Measurements from ENCODE around the gene ARHGAP26.
"Not testable (repeated sequence)": the region's sequence is repeated elsewhere in the genome, so short reads cannot be mapped to it uniquely, and the experiment has no call there.

ARHGAP26 gene

DNA sequence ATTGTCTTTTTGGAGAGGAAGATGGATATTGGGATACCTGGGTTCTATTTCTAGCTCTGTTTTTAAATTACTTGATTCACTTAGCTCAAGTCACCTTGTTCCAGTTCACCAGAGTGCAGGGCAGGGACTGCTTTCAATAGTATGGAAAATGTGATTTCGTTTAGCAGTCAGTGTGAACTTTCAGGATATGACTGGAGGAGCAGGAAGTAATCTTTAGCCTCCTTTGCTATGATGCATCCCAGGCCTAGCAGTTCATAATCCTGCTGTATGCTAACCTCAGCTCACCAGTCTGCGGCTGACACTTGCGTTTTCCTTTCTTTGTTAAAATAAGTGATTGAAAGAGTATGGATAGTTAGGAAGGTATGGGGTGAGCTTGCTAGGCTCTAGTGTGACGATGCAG lies 169.7 kb downstream of the ARHGAP26 start:
- no peak for DNase-seq

DNA sequence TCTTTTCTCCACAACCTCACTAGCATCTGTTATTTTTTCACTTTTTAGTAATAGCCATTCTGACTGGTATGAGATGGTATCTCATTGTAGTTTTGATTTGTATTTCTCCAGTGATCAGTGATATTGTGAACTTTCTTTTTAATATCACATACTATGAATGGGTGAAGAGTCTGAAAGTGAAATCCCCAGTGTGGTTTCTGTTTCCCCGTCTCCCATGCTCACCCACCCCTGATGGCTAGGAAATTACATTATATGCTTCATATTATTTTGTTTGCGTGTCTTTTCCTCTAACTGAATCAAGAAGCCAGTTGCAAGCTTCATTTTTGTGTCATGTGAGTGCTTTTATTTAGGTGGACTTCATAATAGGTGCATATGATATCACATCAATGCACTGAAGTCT lies 171.1 kb downstream of the ARHGAP26 start:
- DNase-seq, result no peak

DNA sequence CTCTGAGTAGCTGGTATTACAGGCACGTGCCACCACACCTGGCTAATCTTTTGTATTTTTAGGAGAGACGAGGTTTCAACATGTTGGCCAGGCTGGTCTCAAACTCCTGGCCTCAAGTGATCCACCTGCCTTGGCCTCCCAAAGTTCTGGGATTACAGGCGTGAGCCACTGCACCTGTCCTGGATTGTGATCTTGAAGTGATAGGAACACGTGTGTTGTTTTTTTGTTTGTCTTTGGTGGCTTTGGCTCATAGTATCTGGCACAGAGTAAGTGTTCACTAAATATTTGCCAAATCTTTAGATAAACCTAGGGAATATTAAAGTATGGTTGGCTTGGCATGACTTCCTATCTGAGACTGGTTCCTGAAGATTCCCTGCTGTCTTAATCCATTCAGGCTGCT lies 172.7 kb downstream of the ARHGAP26 start:
- no peak for DNase-seq

DNA sequence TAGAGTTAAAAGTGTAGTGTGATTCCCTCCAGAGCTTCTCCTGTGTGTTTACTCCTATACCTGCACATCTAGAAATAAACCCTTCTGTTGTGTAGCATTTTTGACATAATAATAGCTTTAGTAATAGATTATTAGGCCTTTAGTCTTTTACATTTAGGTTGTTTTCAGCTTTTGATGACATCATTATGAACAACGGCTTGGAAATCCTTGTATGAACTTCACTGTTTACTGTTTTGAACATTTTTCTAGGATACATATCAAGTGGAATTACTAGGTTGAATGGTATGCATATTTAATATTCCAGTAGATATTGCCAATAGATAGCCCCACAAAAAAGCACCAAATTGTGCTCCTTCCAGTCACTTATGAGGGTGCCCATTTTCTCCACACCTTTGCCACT lies 174.0 kb downstream of the ARHGAP26 start:
- no peak for DNase-seq

DNA sequence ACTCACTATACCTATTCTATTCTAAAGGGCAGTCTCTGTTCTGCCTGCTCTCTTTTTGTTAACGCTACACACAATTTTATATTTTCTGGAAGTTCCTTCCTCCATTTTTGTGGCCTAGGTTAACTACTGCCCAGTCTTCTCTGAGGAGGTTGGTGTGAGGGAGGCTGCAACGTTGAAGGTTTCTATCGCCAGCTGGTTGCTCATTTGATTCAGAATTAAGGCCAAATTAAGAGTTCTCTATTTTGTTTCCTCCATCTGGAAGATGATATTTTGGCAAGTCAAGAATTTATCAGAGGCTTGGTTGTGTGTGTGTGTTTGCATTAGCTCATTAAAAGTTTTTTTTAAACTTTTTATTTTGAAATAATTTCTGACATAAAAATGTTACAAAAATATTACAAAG lies 175.1 kb downstream of the ARHGAP26 start:
- DNase-seq, result no peak

DNA sequence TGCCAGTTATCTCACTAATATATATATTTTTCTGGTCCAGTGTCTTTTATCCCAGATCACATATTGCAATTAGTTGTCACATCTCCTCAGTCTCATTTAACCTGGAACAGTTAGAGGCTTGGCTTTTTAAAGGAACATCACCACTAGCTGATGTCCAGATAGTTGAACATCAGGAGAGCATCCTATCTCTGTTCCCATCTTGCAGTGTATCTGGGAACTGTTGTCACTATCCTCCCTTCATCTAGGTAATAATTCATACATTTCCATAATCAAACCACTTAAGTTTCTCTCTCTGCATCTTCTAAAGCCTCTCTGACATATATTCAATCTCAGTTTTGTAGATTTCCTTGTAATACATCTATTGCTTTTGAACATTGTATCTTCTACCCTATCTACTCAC lies 175.7 kb downstream of the ARHGAP26 start:
- no peak for DNase-seq

DNA sequence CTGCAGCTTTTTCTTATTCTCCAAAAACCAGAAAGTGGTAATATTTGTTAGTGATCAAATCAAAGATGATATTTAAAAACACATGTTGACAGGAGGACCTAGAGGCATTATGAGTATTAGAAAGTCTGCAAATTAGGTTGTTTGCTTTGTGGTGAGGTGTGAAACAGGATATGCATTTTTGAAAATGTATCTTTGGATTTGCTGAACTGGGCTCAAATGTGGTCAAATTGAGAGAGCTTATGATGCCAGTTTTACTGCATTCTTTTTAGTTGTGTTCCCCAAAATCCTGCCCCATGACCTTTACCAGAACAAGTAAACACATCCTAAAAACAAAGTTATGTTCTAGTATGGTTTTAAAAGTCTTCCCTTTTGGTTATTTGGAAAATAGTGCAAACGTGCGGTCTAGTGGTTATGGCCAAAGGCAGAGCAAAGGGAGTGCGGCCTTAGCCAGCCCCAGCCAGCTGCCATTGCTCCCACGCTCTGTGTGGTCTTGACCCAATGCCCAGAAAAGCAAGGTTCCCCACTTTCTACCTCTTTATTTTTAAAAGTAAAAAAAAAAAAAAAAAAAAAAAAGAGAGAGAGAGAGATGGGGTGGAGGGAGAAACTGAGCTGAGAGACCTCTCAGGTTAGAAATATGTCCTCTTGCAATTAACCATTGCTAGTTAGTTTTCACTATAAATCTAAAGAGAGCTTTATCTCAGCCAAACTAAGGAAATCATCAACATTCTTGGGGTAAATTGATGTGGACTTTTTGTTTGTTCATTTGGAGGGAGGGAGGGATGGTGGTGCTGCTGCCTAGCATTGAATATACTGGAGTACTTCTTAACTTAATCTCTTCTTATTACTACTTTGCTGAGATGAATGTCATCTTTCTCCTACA lies 176.6 kb downstream of the ARHGAP26 start:
- no peak for DNase-seq

DNA sequence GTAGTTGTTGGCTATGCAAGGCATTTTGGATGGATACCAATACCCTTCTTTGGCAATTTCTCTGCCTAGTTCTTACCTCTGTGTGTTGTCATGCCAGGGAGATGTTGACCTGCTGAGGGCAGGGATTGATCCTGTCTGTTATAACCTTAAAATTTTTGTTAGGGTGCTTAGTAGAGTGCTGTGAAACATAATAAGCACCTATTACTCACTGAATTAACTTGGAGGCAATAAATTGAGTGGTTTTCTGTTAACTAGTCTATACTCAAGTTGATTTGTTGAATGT lies 177.2 kb downstream of the ARHGAP26 start:
- no peak for DNase-seq

DNA sequence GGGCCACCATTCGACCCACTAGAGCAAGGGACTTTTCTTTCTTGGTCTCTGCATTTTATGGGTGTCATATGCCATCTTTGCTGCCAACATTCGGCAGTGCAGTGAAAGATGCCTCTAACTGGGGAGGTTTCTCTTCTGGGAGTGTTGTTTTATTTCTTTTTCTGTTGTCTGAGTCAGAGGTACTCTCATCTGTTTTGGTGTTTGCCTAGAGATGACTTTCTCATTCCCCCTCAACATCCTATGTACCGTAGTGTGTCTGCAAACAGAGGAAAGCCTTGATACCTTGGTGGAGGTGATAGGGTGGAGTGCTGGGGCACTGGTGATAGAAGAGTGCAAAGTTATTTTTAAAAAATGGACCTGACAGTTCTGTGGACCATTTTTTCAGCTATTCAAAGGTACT lies 182.1 kb downstream of the ARHGAP26 start:
- DNase-seq, result no peak

DNA sequence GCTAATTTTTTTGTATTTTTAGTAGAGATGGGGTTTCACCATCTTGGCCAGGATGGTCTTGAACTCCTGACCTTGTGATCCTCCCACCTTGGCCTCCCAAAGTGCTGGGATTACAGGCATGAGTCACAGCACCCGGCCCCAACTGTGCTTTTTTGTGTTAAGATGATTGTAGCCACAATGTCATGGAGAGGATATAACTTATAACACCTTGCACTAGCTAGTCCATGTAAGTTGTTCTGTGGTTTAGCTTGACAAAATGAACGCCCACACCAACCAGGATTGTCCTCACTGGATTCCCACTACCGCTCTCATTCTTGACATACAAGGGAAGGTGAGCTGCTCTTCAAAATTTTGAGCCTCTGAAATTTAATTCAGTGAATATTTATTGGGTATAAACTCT lies 182.7 kb downstream of the ARHGAP26 start:
- DNase-seq, result not testable (repeated sequence)

DNA sequence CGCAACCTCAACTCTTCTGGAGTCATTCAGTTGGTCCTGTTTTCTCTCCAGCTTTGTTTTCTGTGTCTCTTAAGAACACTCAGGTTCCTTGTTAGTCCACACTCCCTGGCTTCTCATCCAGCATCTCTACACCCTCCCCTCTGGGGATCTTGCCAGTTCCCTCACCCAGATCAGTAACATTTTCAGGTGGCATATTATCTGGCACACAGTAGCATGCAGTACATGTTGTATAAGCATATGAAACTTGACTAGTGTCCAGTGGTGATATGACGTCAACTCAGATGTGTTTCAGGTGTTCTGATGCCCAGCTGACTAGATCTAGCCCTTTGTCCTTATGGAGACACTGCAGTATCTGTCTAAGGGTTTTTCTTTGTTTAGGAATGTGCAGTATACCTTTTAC lies 184.3 kb downstream of the ARHGAP26 start:
- no peak for DNase-seq

DNA sequence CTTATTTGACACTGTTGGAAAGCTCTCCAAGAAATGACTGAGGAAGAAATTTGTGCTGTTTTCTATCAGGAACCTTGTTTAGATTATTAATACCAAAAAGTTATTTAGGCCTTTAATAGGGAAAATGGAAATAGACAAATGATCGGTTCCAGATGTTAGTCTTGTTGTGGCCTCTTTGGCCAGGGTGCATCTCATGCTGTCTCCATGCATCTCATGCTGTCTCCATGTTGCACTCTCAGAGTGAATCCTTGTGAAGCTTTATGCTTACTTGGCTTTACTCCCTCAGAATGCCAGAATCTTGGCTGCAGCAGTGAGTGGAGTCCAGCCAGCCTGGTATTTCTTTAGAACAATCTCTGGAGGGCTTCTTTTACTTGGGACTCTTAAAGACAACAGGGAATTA lies 185.5 kb downstream of the ARHGAP26 start:
- DNase-seq, result no peak

DNA sequence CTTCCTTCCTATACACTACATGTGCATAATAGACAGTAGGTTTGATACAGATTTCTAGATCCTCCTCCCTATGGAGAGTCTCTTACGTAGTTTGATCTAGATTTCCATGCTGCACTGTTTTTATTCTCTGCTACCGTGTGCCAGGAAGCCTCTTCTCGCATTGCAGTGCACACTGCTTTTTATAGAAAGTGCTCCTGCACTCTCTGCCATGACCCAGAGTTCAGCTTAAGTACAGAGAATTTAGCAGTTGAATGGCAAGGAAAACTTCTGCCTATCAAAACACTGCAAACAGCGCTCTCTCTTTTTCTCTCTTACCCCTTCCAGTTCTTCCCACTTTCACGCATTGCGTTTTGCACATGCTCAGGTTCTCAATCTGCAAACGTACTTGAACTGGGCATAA lies 187.4 kb downstream of the ARHGAP26 start:
- DNase-seq, result no peak

DNA sequence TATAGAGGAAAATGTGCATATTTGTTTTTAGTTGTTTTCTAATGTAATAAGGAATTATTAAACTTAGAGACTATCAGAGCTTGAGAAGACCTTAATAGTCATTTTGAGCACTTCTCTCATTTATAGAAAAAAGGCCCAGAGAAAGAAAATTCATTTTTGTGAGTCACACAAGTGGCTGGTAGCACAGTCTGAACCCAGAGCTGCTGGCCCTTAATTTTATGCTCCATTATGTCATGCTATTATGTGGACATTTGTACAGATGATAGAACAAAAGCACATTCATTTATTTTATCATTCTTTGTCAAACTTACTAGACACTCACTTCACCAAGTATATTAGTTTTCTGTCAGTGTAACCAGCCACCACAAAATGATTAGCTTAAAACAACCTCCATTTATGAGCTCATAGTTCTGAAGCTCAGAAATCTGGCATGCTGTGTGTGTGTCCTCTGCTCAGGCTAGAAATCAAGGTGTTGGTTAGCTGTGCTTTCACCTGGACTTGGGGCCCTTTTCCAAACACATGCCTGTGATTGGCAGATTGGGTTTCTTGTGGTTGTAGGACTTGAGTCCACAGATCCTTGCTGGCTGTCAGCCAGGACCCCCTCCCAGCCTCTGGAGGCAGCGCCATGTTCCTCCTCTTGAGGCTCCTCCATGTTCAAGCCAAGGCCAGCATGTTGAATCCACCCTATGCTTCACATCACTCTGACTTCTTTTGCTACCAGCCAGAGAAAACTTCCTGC lies 188.9 kb downstream of the ARHGAP26 start:
- no peak for DNase-seq

DNA sequence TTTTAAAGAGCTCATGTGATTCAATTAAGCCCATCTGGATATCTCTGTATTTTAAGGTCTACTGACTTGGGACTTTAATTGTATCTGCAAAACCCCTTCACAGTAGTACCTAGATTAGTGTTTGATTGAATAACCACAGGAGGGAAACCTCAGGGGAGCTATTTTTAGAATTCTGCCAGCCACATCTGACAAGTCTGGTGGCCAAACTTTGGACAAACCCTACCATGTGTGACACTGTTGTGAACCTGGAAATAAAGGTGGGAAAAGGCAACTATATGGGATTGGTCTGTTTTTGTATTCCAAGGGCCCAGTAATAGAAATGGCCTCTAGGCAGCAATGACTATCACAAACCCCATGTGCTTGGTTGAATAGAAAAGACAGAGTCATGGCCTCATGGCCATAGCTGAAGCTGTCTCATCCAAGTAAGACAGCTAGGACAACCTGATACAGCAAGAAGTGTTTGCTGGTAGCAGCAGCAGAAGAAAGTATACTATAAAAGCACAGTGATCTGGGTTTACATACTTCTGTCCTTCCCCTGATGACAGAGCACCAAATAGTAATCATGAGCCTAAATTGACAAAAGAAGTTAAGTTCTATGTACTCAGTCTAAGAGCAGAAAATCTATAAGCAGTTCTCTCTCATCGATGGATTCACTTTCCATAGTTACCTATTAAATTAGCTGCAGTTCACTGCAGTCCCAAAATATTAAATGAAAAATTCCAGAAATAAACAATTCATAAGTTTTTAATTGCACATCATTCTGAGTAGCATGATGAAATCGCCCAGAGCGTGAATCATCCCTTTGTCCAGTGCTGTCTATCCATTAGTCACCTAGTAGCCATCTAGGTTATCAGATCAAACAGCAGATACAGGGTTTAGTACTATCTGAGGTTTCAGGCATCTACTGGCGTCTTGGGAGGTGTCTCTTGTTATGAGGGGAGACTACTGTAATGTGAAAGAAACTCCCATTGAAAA lies 189.8 kb downstream of the ARHGAP26 start:
- DNase-seq, result no peak

DNA sequence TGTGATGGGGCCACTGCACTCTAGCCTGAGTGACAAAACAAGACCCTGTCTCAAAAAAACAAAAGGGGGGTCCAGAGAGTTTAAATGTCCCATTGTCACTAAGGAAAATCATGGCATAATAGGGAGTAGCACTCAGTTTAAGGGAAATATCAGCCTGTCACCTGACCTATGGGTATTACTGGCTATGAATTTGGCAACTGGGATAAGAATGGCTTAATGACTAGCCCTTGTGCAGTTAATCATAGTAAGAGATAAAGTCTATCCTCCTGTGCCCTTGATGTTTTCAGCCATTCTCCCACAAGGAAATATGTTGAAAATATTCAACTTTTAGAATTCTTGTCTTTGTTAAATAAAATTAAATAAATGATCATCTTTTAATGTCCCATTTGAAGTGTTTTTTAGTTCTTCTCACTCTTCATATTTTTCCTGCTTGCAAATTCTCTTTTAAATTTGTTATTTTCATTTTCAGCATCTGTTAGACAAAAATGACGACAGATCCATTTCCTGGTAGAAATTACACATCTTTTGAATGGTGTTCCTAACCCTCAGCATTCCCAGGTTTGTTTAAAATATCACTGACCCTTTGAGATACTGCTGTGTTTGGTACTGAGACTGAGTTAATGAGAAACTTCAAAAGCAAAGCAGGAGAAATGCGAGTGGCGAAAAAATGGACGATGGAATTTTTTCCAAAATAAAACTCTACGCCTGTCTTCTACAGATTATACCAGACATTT lies 191.4 kb downstream of the ARHGAP26 start:
- DNase-seq, result no peak

DNA sequence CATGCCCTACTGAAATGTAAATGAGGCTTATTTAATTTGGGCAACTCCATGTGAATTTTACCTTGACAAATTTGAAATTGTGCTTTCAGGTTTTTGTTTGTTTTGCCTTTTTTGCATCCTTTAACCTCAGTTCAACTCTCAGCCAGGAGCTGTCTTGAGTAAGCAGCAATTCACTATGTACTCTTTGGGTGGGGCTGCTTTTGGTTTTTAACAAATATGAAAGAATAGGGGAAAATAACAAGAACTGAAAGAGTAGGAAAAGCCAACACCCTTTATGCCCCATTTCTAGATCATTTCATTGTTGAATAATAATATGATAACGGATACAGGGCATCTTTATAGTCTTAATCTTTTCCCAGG lies 192.0 kb downstream of the ARHGAP26 start:
- no peak for DNase-seq

DNA sequence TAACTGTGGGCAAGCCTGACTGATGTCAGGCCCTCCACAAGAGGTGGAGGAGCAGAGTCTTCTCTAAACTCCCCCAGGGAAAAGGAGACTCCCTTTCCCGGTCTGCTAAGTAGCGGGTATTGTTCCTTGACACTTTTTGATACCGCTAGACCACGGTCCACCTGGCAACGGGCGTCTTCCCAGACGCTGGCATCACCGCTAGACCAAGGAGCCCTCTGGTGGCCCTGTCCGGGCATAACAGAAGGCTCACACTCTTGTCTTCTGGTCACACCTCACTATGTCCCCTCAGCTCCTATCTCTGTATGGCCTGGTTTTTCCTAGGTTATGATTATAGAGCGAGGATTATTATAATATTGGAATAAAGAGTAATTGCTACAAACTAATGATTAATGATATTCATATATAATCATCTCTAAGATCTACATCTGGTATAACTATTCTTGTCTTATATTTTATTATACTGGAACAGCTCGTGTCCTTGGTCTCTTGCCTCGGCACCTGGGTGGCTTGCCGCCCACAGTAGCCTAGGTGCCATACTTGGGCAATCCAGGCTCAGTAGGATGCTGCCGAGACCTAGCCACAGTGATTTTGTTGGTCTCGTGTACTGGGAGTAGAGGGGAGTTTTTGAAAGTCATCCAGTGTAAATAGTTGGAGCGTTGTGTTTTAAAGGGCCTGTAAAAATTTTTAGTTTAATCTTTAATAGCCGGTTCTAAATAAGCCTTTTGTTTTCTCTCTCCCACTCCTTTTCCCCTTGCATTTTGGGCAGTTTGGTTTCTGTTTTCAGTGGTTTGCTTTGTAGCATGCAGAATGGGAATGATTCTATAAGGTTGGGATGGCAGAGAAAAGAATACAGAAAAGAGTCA lies 195.3 kb downstream of the ARHGAP26 start:
- DNase-seq, result not testable (repeated sequence)

DNA sequence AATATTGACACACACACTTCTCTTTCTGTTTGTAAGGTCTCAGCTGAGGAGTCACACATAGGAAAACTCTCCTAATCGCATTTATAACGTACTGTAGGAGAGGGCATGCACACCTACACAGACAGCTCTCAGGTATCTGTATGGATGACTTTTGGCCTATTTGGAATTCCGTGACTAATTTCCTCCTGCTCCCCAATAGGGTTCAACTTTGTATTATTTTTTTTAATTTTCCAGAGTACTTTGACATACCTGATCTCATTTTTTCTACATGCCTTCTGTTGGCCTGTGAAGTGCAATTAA lies 195.9 kb downstream of the ARHGAP26 start:
- no peak for DNase-seq

DNA sequence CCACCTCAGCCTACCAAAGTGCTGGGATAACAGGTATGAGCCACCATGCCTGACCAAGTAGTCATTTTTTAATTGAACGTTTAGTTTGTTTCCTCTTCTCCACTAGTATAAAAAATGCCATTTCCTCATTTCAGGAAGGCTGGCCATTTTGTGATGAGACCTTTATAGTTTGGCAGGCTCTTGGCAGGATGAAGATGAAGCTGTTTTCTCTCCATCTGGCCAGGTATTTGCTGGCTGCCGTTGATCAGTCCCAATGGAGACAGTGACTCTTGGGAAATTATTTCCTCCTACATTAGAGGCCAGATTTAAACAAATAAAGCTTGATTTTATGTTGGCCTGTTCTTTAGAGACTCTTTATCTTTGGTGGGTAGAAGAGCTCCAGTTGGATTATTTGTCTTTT lies 199.0 kb downstream of the ARHGAP26 start:
- DNase-seq, result no peak

DNA sequence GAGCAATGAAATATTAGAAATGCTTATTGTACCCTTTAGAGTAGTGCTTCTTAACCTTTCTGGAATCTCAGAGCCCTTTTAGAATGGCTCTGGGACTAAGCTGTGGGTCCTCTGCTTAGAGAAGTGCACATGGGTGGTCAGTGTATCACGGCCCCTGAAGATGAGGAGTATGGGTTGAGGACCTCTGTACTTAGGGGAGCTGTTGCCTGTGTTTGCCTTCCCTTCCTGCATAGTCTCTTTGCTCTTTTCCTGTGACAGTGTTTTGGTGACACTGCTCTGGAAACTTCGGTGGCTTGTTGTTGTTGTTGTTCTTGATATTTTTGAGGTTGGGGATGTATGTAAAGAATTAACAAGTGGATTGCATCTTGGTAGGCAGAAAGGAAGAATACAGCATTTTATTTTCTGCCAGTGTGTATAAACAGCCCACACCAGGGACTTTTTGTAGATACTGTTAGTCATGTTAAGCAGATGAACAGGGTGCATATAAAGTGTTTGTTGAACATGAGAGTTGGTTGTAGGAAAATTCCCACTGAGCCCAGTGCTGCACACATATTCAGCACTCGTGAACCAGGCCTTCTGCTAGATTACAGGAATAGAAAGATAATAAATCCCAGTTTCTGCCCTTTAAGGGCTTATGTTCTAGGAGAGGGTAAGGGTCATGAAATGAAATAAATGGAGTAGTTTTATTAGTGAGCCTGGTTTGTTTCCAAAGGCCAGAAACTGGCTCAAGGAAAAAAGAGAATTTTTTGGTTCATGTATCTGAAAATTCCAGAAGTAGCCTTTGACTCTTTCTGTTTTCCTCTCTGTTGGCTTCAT lies 199.7 kb downstream of the ARHGAP26 start:
- no peak for DNase-seq

Data from hematopoietic multipotent progenitor cell treated with erythropoietin and hydrocortisone succinate and interleukin-3 and kit ligand, for 8 days (in vitro differentiated cells).